GM19467 (cell line): Measurements from ENCODE around the gene KIF26A.

ENCODE experiments used
- ATAC-seq: cut with Tn5 transposase; IDR thresholded peaks from one replicate; pipeline ENCODE4 v1.9.1; 2021; ENCODE audit warnings: mild to moderate bottlenecking, moderate library complexity; ENCODE audit not compliant: unreplicated experiment

KIF26A gene

DNA sequence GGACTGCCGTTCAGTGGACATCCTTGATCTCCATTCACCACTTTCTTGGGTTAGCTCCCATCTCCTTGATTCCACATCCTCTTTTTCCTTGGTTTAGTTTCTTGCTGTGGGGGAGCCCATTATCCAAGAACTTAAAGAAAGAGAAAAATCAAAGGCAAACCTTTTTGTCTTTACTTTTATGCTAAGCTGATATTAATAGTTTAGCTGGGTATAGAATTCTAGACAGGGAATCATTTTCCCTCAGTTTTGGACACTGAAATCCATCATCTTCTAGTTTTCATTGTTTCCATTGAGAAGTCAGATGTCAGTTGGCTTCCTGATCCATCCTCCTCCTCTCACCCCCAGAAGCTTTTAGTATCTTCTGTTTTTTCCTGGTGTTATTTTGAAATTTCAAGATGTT, 8.8 kb upstream of the KIF26A start:
- no peak for ATAC-seq

DNA sequence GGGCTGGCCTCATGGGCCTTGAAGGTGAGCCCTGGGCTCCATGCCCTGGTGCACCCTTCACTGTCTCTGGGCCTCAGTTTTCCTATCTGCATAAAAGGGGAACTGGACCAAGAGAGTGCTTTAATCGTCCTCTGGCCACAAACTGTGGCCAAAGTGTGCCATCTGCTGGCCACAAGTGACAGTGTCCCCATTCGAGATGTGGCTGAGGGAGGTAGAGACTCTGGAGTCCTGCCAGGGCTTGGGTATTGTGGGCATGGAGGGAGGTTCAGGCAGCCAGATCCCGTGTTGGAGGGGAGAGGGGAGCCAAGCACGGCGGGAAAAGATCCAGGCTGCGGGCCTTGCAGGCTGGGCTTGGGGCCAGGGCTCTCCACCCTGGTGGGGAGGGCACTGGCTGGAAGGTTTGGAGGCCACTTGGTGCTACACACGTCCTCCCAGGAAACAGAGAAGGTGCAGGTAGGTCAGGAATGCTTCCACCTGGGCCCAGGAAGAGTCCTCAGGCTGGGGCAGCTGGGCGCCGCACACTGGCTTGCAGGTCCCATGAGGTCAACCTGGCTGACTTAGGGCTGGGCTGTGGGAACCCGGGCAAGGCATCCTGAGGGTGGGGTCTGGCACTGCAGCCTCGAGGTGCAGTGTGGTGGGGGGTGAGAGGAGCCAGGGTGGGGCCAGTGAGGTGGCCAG, 7.3 kb upstream of the KIF26A start:
- no peak for ATAC-seq

DNA sequence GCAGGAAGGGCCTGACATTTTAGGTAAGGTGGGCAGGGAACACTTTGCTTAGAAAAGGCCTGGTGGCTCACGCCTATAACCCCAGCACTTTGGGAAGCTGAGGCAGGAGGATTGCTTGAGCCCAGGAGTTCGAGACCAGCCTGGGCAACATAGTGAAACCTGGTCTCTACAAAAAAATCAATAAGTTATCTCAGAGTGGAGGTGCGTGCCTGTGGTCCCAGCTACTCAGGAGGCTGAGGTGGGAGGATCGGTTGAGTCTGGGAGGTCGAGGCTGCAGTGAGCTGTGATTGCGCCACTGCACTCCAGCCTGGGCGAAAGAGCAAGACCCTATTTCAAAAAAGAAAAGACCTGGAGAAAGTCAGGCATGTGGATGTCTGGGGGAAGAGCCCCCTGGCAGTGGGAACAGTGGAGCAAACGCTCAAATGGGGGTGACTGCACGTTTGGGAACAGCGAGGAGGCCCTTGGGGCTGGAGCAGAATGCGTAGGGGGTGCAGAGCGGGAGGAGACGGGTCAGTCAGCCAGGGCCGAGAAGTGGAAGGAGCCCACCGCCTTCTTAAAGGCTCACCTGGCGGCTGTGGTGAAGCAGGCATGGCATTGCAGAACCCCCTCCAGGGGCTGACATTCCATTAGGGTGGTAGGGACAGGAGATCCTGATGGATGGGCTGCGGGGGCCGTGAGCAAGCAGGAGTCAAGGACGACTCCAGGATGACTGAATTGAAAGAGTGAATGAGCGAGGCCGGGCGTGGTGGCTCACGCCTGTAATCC, 6.2 kb upstream of the KIF26A start:
- no peak for ATAC-seq

DNA sequence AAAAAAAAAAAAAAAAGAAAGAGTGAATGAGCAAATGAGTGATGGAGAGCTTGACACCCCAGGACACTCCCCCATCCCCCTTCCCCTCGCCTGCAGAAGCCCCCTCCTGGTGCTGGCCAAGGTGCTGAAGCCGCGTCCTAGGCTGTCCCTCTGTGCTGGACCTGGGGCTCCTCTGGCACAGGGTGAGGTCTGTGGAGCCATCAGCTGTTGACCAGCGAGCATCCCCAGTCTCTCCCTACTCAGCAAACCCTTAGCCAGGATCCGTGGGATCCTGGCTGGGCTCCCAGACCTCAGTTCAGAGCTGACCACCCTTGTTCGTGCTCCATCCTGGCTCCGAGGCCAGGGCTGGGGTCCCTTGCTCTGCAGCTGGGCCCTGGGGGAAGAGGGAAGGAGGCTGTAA, 5.4 kb upstream of the KIF26A start:
- ATAC-seq: no peak

DNA sequence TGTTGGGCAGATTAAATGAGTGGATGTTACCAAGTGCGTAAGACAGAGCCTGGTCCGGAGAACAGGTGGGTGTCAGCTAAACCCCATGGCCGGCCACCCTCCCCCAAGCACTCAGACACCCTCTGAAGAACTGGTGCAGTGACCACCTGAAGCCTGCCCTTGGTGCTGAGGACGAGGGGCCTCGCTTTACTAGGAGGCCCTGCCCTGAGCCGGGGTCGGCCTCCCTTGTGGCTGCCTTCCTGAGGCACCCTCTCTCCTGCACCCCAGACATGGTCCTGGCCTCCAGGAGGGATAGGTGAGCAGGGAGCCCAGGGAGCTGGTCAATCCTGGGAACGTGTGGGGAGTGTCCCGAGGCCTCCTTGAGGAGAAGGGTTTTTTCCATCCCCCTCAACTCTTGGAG, 4.9 kb upstream of the KIF26A start:
- no peak for ATAC-seq

DNA sequence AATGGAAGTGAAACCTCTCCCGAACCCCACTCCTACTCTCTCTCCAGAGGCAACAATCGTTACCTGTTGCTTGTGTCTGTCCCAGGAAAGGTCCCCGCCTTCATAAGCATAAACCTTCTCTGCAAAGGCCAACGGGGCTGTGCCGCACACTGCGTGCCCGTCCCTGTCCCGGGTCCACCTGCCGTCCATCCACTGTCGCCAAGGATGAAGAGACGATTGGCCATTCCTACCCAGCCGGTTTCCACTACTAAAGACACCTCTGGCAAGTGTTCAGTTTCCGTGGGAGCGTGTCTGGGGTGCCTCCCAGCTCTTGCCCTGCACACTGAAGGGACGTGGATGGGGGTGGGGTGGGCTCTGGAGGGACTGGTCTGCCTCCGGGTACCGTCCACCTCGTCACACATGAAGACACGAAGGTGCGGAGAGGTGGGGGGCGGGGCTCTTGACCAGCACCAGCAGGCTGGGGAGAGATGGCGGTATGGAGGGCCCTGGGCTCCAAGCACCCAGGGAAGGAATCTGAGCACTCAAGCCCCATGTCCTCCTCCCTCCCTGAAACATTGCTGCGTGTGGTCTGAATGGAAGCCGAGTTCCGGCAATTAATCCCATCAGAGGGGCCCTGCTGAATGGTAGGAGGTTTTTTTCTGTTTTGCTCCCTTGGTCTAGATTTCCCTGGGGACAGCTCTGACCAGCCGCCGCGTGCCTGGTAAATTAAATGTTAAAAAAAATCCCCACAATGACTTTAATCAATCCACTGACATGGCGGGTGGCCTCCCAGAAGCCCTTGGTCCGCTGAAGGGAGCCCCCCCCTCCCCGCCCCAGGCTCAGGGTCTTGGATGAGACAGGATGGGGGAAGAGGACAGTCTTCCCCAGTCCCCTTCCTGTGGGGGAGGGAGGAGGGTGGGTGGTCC, 4.1 kb upstream of the KIF26A start:
- no peak for ATAC-seq

DNA sequence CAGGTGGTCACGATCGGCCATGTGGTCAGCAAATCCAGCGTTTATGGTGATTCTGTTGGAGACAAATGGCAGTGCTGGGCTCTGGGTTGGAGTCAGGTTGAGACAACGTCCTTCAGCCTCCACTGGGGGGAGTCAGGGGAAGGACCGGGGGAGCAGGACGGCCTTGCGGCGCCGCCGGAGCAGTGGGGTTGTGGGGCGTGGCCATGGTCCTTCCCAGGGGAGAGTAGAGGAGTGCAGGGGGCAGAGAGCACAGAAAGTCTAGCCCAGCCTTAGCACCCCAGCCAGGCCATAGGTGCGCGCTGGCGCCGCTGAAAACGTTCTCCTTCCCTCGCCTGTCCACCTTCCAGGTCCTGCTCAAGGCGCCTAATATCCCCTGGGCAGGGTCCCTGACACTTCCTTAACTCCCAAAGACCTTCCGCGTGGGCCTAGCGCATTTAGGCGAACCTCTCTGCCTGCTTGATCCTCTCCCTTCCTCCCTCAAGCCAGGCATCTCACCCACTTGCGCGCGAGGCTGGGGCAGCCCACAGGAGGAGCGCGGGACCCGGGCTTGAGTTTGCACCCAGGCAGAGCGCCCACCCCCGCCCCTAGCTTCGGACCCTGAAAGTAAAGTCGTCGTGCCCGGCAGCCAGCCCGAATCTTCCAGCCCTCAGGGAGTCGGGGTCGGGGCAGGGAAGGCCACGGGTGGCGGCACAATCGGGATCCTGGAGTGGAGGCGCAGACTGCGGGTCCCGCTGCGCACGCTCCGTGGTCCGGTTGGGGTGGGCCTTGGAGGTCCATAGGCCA, 3.1 kb upstream of the KIF26A start:
- ATAC-seq: no peak

DNA sequence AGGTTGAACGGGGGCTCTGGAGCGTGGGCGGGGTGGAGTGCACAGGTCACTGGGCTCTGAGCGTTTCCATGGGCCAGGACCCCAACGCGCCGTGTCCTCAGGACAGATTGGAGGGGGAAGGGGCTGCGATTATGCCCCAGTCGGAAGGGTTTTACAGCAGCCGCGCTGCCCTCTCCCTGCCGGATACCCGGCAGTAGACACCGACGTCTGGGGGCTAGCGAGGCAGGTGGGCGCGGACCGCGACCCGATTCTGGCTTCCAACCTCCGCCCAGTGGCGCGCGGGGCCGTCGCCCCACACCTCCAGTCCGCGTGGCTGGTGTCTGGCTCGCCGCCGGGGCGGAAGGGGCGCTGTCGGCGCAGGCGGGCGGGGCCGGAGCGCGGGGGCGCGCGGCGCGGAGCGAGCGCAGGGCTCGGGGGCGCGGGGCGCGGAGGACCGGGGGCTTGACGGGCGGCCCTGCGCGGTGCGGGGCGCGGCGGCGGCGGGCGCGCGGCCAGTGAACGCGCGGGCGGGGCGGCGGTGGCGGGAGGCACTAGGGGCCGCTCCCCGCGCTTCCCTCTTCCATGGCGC, 2.4 kb upstream of the KIF26A start:
- no peak for ATAC-seq

DNA sequence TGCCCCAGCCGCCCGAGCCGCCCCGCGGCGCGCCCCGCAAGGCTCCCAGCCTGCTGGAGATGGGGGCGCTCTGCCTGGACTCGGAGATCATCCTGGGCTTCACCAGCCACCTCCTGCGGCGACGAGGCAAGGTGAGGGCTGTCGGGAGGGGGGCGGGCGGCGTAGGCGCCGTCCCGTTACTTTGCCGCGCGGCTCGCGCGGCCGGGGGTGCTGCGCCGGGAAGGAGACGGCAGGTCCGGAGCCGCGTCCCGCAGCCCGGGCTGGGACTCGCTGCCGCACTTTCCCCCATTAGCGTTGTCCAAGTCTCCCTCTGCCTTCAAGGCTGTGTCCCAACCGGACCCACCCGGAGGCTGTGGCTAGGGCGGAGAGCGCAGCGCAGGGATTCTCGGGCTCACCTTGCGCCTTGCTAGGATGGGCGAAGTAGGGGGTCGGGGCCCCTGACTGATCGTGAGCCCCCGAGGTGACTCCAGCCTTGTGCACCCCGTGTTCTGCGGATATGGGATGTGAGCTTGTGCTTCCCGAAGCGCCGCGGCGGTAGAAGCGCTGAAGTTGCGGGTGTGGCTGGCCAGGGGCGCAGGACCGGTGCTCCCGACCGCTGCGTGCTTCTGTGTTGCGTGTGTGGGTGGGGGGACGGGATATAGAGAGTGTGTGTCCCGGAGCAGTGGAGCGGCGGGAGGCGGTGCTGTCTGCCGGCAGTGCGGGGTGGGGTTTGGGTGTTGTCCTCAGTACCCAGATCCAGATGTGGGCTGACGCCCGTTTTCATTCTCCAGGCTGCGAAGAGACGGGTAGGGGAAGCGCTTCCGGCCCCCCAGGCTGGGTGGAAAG, 1.7 kb upstream of the KIF26A start:
- no peak for ATAC-seq

DNA sequence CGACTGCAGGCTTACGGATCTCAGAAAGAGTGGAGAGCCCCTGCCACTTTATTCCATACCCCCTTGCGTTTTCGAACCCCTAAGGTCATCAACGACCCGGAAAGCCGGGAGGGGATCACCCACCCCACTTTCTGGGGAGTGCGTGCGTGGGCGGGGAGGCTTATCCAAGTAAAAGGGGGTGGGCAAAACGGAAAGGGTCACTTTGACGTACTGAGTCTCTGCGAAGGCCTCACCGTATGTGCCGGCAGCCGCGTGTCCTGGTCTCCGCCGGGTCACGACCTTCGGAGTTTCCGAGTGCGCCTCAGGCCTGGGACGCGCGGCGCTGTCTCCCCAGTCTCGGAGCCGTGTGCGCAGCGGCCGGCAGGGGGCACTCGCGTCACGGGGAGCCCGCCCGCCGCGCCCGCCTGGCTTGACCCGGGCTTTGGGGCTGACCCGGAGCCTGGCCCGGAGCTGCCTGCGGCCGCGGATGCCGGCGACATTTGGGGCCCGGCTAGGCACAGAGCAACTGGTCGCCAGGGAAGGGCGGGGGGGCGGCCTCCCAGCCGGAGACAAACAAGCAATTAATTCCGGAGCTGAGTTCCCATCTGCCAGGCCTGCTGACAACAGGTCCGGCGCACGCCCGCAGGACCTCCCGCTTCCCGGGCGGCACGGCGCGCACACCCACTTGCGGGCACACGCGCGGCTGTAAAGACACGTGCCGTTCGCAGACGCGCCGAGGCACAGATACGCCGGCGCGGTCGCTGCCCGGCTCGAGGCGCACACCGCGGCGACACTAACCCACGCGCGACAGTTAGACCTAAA, 890 bp upstream of the KIF26A start:
- ATAC-seq: no peak

DNA sequence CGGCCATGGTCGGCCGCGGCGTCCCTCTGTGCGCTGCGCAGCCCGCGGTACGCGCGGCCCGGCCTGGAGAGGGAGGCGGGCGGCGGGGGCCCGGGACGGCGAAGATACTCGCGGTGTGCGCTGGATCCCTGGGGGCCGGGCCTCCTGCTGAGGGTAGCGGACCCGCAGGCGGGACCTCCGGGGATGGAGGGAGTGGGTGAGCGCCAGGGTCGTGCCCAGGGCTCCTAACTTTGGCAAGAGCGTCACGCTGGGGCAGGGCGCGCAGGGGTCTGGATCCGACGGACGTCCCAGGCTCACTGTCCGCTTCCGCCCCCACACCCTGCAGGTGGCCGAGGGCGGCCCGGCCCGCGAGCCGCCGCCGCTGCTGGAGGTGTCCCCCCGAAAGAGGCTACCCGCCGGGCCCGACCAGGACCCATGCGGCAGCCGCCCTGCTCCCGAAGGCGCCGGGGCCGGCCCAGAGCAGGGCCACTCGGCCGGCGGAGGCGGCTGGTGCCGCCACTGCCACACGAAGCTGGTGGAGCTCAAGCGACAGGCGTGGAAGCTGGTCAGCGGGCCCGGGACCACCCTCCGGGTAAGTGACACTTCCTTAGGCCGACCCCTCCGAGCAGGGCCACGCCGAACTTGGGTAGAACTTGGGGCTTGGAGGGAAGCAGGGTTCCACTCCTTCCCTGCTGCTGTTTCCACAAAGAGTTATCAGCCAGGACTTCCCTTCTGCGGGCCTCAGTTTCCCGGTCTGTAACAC, 502 bp downstream of the KIF26A start:
- no peak for ATAC-seq

DNA sequence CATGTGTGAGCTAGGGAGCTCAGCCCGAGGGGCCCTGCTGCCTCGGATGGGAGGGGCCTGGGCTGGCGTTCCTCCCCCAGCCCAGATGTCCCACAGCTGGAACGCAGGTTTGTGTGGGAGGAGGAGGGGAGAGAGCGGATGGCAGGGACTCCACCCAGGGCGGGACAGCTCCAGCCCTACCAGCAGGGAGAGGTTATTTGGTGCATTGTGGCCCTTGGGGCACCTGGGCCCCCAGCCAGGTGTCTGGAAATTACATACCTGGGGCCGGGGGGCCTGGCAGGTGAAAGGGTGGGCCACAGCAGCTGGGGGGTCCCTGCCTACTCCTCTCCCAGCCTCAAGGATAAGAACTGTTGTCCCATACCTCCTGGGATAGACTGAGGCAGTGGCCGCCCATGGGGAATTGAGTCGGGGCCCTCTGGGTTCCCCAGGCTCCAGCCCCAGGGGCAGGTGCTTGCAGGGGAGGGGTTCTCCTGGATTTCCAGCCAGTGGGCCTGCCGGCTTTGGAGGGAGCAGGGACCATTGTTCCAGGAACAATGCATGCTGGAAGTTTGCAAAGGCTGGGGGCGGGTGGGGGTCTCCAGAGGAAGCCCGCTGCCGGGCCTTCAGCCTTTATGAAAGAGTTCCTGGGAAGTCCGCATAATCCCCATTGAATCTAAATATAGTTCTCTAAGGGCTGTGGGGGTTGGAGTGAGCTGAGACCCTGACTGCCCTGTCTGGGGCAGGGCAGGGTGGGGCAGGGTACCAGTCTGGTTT, 1.2 kb downstream of the KIF26A start:
- ATAC-seq: no peak

DNA sequence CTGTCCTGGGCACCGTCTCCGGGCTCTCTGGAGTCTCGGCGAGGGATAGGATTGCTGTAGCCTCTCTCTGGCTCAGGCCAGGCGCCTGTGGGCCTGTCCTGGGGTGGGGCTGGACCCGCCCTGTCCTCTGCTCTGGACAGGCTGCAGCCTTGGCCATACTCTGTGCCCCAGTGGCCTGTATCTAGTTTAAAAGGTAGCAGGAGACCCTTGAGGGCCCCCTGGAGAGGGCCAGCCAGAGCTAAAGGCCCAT, 1.8 kb downstream of the KIF26A start:
- no peak for ATAC-seq

DNA sequence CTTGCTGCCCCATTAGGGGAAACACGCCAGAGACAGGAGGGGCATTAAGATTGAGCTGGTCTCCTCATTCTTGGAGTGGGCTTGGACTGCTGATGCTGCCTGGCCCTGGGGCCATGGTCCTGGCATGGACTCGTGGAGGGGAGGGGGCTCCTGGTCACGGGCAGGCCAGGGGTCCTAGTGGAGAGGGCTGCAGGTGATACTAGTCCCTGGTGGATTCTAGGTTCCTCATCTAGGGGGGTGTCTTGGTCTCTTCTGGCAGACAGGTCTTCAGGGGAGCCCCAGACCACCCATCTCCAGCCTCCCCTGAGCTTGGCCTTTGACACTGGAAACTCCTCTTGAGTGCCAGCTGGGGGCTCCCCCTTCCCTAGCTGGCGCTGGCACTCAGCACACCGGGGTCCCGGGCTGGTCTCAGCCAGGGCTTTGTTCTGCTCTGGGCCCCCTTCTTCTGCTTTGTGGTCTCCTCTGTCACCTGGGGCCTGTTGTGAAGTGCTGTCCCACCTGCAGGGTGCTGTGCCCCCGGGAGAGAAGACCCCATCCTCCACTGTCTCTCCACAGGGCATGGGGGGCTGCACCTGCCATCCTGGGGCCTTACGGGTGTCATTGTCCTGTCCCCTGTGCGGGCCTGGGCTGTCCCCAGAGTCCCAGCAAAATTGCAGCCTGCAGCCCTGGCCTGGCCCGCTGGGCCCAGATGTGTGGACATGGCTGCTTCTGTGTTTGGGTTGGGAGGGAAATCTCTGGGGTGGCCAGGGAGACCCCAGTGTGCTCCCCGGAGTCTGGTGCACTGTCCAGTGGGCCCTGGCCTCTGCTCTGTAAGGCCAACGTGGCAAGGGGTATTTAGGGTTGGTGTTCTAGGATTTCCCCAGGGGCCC, 2.3 kb downstream of the KIF26A start:
- ATAC-seq: no peak

DNA sequence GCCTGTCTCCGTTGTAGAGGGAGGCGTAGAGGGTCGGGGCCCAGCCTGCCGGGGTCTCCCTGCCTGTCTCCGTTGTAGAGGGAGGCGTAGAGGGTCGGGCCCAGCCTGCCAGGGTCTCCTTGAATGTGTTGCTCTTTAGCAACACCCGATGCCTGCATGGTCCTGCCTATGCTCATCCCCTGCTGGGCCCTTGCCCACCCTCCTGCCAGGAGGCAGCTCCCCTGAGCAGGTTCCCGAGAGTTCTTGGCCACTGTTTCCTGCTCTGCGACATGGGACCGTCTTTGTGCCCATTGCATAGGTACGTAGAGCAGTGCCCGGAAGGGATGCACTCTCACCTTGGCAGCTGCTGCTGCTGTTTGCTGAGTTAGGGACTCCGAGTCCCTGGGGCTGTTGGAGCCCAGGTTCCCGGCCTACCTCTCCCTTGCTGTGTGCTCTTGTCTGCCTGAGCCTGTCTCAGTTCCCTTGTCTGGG, 3.3 kb downstream of the KIF26A start:
- no peak for ATAC-seq

DNA sequence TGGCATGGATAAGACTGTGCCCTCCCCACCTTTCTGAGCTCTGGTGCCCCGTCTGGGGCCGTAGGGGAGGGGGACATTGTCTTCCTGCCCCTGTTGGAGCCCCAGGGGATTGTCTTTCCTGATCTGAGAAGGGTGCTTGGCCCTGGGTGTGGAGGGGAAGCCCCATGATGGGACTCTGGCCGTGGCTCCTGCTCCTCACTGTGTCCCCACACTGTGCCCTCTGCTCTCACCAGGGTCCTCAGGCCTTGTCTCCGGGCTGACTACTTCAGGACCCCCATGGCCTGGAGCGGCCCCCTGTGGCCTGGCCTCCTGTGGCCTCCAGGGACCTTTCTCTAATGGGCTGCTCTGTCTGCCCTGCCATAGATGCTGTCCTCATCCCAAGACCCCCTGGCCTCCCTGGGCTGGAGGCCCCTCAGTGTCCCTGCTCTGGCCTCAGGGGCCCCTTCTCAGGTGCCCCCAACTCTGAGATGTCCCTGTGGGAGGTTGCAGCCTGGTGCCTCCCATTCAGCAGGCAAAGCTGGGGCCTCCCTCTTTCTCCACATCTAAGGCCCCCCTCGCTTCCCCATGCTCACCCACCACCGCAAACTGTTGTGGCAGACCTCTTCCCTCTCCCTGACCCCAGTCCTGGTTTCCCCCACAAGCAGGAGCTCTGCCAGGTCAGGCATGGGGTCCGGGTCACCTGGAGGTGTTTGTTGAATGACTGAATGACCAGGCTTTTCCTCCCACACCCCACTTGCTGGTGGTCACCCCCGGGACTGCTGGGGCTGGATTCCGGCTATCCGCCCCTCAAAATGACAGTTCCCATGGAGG, 4.0 kb downstream of the KIF26A start:
- ATAC-seq: no peak
